MG63 (cell line): ENCODE results near the gene CERKL. TPM values are rescaled to one million over a fixed set of nuclear protein-coding genes. Genes with fewer than 3 reads are reported as not detected.

Experiments used
- DNase-seq: peaks from one replicate; pipeline ENCODE4 v3.0.0-alpha.2; 2020
- H3K27me3 ChIP-seq: fragments of 250-450 bp; sonication (Bioruptor Pico); 2 replicates; pipeline ENCODE4 v1.5.1; 2020; ENCODE audit warnings: mild to moderate bottlenecking, moderate library complexity
- H3K36me3 ChIP-seq: fragments of 250-450 bp; sonication (Bioruptor Pico); 2 replicates; pipeline ENCODE4 v1.5.1; 2020; ENCODE audit warnings: mild to moderate bottlenecking, moderate library complexity
- H3K4me3 ChIP-seq: fragments of 250-450 bp; sonication (Bioruptor Pico); 2 replicates; pipeline ENCODE4 v1.5.1; 2020; ENCODE audit warnings: mild to moderate bottlenecking, moderate library complexity
- H3K9me3 ChIP-seq: fragments of 250-450 bp; sonication (Bioruptor Pico); 2 replicates; pipeline ENCODE4 v1.5.1; 2020; ENCODE audit warnings: mild to moderate bottlenecking, moderate library complexity
- total RNA-seq: library from RNA; depleted of rRNA; stranded (reverse); fragments of >200 nt; shearing (Covaris generic); gene quantifications from 2 replicates; pipeline ENCODE4 v1.2.3, GENCODE V29; 2014; ENCODE audit warnings: low replicate concordance

The CERKL gene
- total RNA-seq, 1 experiment from 2014 or later = not detected

DNA sequence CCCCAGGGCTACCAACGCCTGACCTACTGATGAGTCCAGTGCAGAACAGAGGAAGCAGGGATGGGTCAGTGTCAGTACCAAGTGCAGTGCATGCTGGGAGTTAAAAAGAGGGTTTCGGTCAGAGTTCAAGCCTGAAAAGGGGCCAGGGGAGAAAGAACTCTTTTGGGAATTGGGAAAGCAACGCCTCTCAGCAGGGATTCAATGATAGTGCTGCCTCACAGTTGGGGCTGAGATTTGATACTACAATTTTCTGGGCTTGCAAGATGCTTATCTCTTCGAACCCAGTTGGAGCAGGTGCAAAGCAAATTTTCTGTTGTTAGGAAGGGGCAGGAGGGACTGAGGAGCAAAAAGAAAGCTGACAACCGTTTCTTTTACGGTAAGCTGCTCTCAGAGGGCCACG lies 82.6 kb downstream of the CERKL start:
- no peak for DNase-seq
- no peak overlapping the region for H3K4me3 ChIP-seq
- no peaks in the 10 kb centered on the region for H3K9me3 ChIP-seq
- no peaks in the 10 kb centered on the region for H3K36me3 ChIP-seq
- no peaks in the 10 kb centered on the region for H3K27me3 ChIP-seq

DNA sequence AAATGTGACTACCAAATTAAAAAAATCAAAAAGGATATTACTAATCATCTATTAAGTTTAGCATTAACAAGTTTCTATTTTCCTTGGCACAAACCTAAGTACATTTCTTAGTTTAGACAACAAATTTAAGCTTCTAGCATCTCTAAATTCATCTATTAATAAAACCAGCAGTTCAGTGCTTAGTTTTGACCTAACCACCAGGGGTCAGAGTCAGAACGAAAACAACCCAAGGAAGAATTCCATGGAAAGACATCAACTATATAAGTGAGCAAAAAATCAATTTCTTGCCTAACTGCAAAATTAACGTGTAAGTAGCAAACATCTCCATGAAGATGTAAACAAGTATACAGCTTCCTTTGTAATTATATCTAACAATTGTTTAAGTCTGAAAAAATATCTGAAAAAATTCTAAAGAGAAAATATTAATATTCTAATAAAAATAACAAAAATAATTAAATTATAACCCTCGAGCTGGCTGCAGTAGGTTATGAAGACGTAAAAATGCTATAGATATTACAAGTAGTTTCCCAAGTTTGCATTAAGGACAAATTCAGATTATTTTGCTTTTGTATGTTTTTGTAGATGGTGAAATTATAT lies 83.7 kb downstream of the CERKL start:
- no peaks in the 10 kb centered on the region for H3K9me3 ChIP-seq
- no peak overlapping the region for H3K4me3 ChIP-seq
- no peaks in the 10 kb centered on the region for H3K36me3 ChIP-seq
- DNase-seq = no peak
- no peaks in the 10 kb centered on the region for H3K27me3 ChIP-seq

DNA sequence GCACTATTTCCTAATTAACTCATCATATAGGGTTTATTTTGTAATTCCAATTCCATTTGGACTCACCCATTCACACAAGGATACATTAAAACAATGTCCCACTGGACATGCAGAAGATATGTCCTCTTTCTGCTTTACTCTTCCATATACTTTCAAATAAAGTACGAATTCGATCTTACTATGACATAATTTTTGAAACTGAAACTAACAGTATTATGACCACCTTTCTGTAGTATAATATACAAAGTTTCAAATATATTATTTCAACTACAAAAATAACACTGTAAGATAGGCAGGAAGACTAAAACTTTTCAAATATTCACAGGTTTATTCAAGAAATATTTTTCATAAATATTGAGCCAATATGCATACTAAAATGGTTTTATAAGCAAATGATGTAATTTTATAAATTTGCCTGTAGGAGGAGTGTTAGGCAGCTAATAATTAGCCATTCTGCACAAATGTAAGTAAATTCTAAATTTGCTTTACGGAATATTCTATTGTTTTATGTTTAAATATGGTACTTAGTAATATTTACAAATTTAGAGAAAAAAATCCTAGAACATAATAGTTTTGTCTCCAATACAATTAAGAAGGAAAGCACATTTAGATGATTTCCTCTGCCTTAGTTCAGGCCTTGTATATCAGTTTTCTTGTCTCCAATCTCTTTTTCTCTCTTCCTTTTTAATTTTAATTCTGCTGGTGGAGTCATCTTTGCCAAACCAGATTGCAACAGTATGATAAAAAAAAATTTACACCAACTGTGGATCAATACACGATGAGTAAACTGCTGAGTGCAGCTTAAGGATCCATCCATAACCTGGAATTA lies 85.9 kb downstream of the CERKL start:
- no peak for DNase-seq
- peak overlapping the region; percentile 11 for H3K4me3 ChIP-seq
- H3K9me3 ChIP-seq = no peaks in the 10 kb centered on the region
- H3K36me3 ChIP-seq = no peaks in the 10 kb centered on the region
- H3K27me3 ChIP-seq = no peaks in the 10 kb centered on the region

DNA sequence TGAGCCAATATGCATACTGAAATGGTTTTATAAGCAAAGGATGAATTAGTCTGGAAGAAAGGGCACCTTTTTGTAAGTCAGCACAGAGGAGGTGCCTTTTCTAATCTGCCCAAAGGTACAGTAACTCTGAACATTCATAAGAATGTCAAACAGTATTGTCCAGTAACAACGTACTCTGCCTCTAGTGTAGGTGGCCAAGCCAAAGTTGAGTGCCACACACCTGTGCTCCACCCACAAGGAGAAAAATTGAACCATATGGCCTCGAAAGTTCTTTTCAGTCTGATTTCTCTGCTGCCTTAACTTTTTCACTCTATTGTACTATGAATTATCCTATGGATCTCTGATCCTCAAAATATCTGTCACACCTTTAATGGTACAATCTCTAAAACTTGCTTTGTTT lies 86.8 kb downstream of the CERKL start:
- Histone ChIP-seq H3K9me3 (no peaks in the 10 kb centered on the region), H3K36me3 (no peaks in the 10 kb centered on the region), H3K27me3 (no peaks in the 10 kb centered on the region), H3K4me3 (no peak overlapping the region)
- DNase-seq = no peak

DNA sequence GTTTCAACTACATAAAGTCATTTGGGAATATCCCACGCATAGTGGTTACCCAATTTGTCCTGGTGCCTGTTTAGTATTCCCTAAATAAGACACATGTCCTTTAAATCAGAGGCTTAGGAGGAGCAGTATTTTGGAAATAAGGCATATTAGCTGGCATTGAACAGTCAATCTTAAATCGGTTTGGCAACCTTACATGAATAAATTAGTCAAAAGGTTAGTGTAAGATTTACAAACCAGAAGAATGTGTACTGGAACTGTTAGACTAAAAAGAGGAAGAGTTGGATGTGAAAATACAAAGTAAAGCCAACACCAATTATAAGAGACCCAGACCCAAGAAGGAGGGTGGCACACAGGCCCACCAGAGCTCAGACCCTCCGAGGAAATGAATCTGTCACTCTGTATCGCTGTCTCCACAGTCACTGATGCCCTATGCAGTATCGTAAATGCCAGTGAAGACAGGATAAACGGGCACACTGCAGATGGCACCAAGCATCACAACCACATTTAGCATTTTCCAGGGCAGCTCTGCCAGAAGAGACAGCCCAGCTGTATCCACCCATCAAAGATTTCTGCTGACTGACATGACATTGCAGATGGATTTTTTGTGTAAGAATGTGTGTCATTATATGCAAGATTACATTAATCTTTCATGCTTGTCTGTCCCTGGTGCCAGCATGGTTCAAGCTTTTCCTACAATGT lies 90.4 kb downstream of the CERKL start:
- no peak for DNase-seq
- Histone ChIP-seq H3K36me3 (no peaks in the 10 kb centered on the region), H3K27me3 (no peaks in the 10 kb centered on the region), H3K4me3 (no peak overlapping the region), H3K9me3 (no peaks in the 10 kb centered on the region)

DNA sequence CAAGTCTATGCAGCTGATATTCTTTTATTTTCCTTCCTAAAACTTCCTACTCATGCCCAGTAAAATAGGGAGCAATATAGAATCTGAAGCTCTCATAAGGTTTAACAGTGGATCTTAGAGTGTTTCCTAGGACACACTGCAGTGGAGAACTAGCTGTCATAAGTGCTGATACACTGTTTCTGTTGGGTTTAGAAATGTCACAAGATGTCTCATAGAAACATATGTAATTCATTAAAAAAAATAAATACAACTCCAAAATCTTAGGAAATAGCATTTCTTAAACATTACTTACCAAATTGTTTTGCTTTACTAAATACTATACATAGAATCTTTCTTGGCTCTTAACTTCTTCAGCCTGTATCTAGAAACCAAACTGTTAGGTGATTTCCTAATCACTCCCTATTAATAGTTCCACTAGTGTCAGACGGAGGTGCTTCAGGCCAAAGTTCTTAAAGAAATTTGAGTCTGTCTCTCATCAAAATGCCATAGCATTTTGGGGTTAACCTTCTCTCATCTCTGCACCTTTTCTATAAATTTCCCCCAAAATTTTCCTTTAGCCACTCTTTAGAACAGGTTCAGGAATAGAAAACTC lies 93.7 kb downstream of the CERKL start:
- DNase-seq = no peak
- H3K27me3 ChIP-seq = no peaks in the 10 kb centered on the region
- no peaks in the 10 kb centered on the region for H3K9me3 ChIP-seq
- H3K36me3 ChIP-seq = no peaks in the 10 kb centered on the region
- H3K4me3 ChIP-seq = no peak overlapping the region

DNA sequence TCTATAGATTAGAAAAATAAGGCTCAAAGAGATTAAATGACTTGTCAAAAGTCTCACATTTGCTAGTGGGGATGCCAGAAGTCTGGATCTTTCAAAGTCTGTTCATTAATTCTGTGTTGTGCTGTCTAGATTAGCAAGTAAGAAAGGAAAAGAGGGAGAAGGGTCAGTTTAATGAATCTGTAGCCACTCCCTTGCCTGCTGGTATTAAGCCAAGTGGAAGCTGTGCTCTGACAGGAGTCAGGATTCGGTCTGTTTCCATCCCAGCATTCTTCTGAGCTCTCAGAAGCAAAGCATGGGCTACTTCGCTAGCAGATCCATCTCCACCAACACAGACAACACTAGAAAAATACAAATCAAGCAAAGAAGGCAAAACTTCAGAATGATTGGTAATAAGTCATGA lies 98.5 kb downstream of the CERKL start:
- H3K4me3 ChIP-seq = no peak overlapping the region

DNA sequence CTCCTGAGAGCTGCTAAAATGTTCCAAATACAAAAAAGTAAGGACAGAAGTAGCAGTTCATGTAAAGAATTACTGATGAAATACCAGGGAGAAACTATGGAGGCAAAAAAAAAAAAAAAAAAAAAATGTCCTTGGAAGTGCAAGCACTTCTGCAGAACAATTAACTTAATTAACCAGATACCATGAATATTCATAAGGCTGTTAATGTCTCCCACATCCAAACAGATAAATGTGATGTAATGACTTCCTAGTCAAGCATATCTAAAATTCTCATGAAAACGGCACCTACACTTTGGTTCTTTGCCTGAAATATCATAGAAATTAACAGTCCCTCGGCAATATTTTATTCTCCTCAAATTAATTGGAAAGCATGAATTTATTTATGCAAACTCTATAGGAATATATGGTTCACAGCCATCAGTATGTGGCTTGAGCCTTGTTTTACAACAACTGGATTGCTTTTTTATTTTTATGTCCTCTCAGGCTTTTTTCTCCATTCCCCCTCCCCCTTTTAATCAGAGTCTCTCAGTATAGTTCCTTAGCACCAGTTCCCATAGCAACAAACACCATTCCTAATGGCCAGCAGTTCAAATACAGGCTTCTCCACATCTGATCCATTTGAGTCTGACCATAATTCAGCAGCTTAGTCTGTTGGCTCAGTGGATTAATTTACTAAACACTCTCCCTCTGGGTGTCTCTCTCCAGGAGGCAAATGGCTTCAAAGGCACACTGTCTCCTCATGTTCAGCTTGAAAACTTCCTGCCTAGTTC lies 102.7 kb downstream of the CERKL start:
- Histone ChIP-seq H3K4me3 (no peak overlapping the region), H3K36me3 (no peaks in the 10 kb centered on the region), H3K9me3 (no peaks in the 10 kb centered on the region), H3K27me3 (no peaks in the 10 kb centered on the region)
- no peak for DNase-seq

More for the DNA sequence above, 98.5 kb downstream of the CERKL start:
- Histone ChIP-seq H3K9me3 (no peaks in the 10 kb centered on the region), H3K27me3 (no peaks in the 10 kb centered on the region), H3K36me3 (no peaks in the 10 kb centered on the region)
- no peak for DNase-seq

DNA sequence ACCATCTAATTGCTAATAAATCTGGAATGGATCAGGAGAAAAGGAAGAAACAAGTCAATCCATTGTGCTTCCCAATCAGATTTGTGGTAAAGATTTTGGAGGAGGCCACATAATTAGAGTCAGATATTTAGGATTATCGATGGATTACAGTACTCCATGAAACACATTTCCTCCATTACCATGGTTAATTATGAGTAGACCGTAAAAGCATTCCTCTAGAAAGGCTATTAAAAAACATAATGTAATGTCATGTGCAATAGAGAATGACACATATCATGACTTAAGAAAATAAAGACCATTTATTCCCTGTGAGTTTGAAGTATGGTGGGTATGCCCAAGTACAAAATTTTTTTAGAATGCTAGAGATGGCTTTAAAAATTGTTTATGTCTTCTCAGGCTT lies 103.7 kb downstream of the CERKL start:
- Histone ChIP-seq H3K27me3 (no peaks in the 10 kb centered on the region), H3K4me3 (no peak overlapping the region), H3K9me3 (no peaks in the 10 kb centered on the region), H3K36me3 (no peaks in the 10 kb centered on the region)
- no peak for DNase-seq

DNA sequence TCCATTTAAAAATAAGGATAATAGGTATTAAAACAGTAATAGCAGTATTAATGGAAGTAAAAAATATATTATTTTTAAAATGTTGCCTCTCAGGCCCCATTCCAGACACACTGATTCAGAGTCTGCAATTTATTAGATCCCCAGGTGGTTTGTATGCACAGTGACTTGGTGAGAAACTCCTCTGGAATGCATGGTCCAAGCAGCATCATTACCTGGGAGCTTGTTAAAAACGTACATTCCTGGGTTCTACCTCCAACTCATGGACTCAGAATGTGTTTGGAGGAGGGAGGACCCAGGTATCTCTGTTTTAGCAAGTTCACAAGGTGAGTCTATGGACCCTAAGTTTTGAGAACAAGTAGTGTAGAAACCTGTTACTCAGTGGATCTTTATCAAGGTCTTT lies 104.1 kb downstream of the CERKL start:
- no peak for DNase-seq
- no peak overlapping the region for H3K4me3 ChIP-seq
- H3K36me3 ChIP-seq = no peaks in the 10 kb centered on the region
- H3K27me3 ChIP-seq = no peaks in the 10 kb centered on the region
- H3K9me3 ChIP-seq = no peaks in the 10 kb centered on the region

DNA sequence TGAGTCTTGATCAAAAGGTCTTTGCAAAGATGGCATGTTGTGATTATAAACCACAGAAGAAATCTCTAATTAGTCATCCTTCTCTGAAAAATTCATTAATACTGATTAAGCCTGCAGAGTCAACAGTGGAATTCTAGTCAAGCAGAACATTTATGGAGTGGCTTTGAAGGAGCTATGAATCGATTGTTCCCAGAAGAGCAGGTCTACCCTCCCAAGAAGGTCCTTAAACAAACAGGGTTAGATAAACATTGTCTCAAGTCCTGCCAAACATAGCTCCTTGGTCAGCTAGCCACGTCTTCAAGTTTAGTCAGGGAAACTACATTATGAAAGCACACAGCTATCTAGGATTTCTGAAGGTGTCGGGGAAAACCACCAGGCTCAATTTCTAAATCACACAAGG lies 110.8 kb downstream of the CERKL start:
- DNase-seq = no peak
- H3K27me3 ChIP-seq = no peaks in the 10 kb centered on the region
- H3K9me3 ChIP-seq = no peaks in the 10 kb centered on the region
- no peak overlapping the region for H3K4me3 ChIP-seq
- no peaks in the 10 kb centered on the region for H3K36me3 ChIP-seq

DNA sequence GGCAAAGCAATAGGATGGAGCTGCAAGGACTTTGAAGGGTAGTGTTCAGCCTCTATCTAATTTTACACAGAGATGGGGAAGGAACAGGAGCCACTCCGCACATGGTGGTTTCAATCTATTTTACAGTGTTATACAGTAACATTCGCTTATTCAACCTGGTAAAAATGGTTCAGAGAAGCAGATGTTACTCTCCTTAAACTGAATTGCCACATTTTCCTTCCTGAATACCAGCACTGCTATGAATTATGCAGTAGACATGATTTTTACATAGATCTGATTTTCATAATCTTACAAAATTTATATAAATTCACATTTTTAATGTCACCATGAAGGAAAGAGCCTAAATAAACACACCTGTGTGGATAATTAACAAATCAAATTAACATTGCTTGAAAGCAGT lies 114.7 kb downstream of the CERKL start:
- H3K27me3 ChIP-seq = no peaks in the 10 kb centered on the region

DNA sequence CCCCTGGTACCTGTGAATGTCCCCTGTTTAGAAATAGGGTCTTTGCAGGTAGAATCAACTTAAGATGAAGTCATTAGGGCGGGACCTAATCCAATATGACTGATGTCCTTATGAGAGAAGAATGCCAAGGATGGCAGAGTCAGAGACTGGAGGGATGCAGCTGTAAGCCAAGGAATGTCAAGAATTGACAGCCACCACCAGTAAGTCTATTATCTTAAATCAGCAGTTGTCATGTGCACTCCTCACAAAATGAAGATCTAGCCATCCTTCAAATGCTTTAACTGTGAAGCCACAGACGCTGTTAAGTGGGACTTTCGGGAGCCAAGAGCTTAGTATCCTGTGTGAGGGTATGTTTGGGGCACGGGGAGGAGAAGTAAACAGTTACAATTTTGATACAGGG lies 116.5 kb downstream of the CERKL start:
- H3K36me3 ChIP-seq = peaks cover 12% of the 10 kb centered on the region
- no peak overlapping the region for H3K4me3 ChIP-seq
- no peaks in the 10 kb centered on the region for H3K9me3 ChIP-seq
- no peak for DNase-seq
- no peaks in the 10 kb centered on the region for H3K27me3 ChIP-seq

More for the DNA sequence above, 114.7 kb downstream of the CERKL start:
- H3K9me3 ChIP-seq = no peaks in the 10 kb centered on the region
- peaks cover 9% of the 10 kb centered on the region; the same call in 1 of the 2 replicates for H3K36me3 ChIP-seq
- H3K4me3 ChIP-seq = no peak overlapping the region
- DNase-seq = no peak

DNA sequence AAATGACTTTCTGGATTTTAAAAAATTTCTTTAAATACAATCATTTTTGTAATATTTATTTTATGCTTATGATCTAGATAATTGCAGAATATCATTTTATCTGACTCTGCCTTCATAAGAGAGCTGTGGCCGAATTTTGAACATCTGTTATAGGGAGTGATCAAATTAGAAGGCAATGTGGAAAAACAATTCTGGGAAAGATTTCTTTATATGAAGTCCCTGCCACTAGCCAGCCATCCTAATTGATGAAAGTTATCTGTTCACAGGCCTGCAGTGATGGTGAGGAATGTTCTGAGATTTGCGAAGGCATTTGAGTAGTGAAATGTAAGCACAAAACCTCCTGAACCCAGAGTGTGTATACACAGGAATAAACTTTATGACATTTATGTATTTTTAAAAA lies 120.2 kb downstream of the CERKL start:
- no peaks in the 10 kb centered on the region for H3K27me3 ChIP-seq
- peaks cover 18% of the 10 kb centered on the region for H3K36me3 ChIP-seq
- DNase-seq = no peak

DNA sequence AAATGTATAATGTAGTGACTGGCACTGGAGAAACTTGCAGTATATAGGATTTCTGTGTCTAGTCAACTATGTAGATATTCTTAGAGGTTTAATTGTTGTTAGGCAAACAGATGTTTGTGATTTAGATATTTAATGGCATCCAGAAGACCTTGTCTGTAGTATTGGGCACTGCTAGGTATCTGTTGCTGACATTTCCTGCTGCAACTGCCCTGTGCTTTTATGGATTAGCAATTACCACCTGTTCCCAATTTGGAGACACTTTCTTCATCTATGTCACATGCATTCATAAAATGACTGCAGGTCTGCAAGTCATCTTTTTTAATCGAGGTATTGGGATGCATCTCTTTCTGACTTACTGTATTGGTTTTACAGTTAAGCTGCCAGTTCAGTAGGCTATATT lies 128.5 kb downstream of the CERKL start:
- DNase-seq = no peak
- H3K9me3 ChIP-seq = no peaks in the 10 kb centered on the region

More for the DNA sequence above, 120.2 kb downstream of the CERKL start:
- H3K9me3 ChIP-seq = no peaks in the 10 kb centered on the region
- no peak overlapping the region for H3K4me3 ChIP-seq

DNA sequence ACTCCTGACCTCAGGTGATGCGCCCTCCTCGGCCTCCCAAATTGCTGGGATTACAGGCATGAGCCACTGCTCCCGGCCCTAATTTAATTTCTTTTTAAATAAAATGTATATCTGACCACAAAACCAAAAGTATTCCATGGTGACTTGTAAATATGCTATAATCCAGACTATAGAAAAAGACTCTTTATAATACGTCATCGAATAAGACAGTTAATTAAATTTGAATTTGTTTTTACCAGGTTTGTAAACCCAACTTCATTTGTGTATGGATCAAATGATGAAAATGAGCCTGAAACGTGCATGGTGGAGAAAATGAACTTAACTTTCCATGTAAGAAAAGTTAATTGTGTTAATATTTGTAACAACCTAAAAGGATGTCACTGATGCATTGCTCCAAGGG lies 129.8 kb downstream of the CERKL start:
- H3K36me3 ChIP-seq = peaks cover 52% of the 10 kb centered on the region
- no peak overlapping the region for H3K4me3 ChIP-seq
- H3K27me3 ChIP-seq = no peaks in the 10 kb centered on the region
- H3K9me3 ChIP-seq = no peaks in the 10 kb centered on the region
- DNase-seq = no peak

More for the DNA sequence above, 128.5 kb downstream of the CERKL start:
- H3K27me3 ChIP-seq = no peaks in the 10 kb centered on the region
- no peak overlapping the region for H3K4me3 ChIP-seq
- H3K36me3 ChIP-seq = peaks cover 44% of the 10 kb centered on the region
